Right lobe of liver (tissue), 4 donors: ENCODE data around the gene RHBDF1.

Source experiments
- CTCF ChIP-seq, 4 donors: fragments of 200-600 bp in 3 of 4; fragments of 450-650 bp in 1 of 4; IDR thresholded peaks; one replicate each; pipeline versions ENCODE4 v1.5.1 to v1.8.0; 2016 to 2022; ENCODE audit warnings: antibody characterized with exemption in 4 of 4, mild to moderate bottlenecking in 2 of 4
- POLR2A ChIP-seq: fragments of 450-650 bp; IDR thresholded peaks from one replicate; pipeline ENCODE4 v1.6.1; 2017; ENCODE audit warnings: antibody characterized with exemption, mild to moderate bottlenecking
- donor health status: DM: no; HTN: no; CAD: no.
- donor health status: DM: no; HTN: no; CAD: no.
- donor health status: DM: no; HTN: yes; CAD: no.

DNA sequence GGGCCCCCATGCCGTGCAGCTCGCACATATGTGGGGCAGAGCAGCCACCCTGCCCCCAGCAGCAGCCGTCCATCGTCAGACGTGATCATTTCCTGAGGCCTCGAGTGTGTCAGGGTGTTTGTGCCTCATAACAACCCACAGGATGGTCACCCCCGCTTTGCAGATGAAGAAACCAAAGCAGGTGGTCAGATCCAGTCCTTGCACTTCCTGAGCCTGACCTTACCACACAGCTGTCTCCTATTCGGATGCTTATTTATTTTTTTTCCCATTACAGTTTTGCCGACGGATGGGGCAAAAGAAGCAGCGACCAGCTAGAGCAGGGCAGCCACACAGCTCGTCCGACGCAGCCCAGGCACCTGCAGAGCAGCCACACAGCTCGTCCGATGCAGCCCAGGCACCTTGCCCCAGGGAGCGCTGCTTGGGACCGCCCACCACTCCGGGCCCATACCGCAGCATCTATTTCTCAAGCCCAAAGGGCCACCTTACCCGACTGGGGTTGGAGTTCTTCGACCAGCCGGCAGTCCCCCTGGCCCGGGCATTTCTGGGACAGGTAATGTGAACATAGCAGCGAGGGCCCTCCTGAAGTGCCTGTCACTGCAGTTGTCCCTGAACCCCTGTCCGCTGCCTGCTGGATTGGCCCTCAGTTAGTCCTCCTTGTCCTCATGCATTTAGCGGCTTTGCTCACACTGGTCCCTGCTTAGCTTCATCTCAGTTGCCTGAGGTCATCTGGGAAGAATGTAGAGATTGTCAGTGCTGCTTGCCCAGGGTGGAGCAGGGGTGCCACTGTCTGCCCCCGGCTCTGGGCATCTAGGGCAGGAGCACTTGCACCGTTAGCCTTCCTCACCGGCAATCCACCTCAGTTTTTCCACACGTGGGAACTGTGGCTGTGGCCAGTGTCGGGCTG is 7.0 kb upstream of the RHBDF1 start:
- TF ChIP-seq CTCF (IDR thresholded peaks at IDR 0.05) = no peak
- TF ChIP-seq POLR2A = no peak
